ENCODE results near the gene RERE. TPM values are rescaled to one million over a fixed set of nuclear protein-coding genes. Genes with fewer than 3 reads are reported as not detected.

RERE gene
- total and polyA plus RNA-seq, 2 donors = 69.0 to 168 TPM

GRCh38 chr1:8359617-8360481, 457.6 kb downstream of the RERE start:
- no peaks in the 10 kb centered on the region for H3K4me1 ChIP-seq (ENCODE audit: insufficient read depth)
- no peak overlapping the region for H3K4me3 ChIP-seq (ENCODE audit: low read depth, low read length)
- no peak overlapping the region for H3K27ac ChIP-seq (ENCODE audit: low read depth)
- WGBS = 91% methylated on average over 44 of the region's 44 CpGs
- no peak for DNase-seq (ENCODE audit: extremely low spot score)
- peaks cover 12% of the 10 kb centered on the region for H3K36me3 ChIP-seq (ENCODE audit: insufficient read depth)

- Histone ChIP-seq H3K4me1 (ENCODE audit: insufficient read depth) (no peaks in the 10 kb centered on the region), H3K36me3 (ENCODE audit: insufficient read depth) (peaks cover 12% of the 10 kb centered on the region), H3K4me3 (ENCODE audit: low read depth, low read length) (no peak overlapping the region), H3K27ac (ENCODE audit: low read depth) (no peak overlapping the region)
- no peak for DNase-seq (ENCODE audit: extremely low spot score)
- WGBS = 90% methylated on average over 26 of the region's 26 CpGs
Observed at GRCh38 chr1:8358897-8359616, 458.4 kb downstream of the RERE start.

DNA sequence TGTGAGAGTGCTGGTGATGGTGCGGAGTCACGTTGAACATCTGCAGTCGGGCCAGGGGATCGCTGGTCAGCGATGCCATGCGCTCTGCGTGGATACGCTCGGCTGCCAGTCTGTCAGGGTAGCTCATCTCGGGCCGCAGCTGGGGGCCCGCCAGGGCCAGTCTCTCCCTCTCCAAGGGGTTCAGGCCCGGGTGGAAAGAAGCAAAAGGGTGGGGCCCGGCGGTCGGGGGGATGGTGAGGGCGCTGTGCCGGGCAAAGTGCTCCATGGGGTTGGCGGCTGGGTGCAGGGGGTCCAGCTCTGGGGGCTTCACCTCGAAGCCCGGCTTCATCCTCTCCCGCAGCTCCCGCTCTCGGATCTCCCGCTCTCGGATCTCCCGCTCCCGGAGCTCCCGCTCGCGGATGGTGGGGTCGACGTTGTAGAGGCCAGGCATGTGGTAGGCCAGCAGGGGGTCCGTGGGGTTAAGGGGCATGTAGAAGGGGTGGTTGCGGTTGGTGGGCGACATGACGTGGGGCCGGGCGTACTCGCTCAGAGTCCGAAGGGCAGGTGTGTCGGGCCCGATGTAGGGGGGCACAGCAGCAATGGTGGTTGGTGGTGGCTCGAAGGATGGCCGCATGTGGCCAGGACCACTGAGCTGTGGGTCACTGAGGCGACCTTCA, 459.1 kb downstream of the RERE start:
- H3K36me3 ChIP-seq (ENCODE audit: insufficient read depth) = peaks cover 12% of the 10 kb centered on the region
- H3K4me3 ChIP-seq (ENCODE audit: low read depth, low read length) = no peak overlapping the region
- no peak overlapping the region for H3K27ac ChIP-seq (ENCODE audit: low read depth)
- 94% methylated on average over 46 of the region's 46 CpGs for WGBS
- no peaks in the 10 kb centered on the region for H3K4me1 ChIP-seq (ENCODE audit: insufficient read depth)
- no peak for DNase-seq (ENCODE audit: extremely low spot score)

DNA sequence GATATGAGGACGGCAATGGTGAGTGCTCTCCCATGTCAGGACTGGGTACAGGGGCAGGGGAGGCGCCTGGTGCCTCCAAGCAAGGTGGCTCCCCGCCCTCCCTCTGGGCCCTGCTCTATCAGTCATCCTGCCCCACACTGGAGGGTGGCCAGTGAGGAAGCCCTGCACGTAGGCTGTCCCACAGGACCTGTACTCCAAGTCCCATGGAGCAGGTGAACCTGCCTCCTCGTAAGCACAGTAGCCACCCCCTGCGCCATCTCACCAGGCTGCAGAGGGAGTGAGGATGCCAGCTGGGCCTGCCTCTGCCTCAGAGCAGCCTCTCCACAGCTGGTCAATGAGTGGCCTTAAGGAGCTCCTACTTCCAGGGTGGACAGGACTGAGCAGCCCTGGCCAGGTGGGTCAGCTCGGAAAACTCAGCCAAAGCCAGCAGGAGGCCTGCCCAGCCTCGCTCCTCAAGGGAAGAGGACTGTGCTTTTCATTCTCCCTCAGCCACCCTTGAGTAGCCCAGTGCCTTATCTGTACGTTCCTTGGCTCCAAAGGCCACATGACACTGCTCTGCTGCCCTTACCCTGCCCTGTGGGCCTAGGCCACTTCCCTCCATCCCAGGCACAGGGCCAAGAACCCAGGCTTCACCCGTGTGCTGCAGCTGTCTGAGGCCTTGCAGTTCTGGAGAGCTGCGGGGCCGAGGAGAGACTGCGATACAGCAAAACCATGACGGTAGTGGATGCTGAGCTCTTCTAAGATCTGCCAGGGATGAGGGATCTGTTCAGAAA, 459.9 kb downstream of the RERE start:
- H3K36me3 ChIP-seq (ENCODE audit: insufficient read depth) = peaks cover 12% of the 10 kb centered on the region
- 77% methylated on average over 14 of the region's 14 CpGs for WGBS
- H3K27ac ChIP-seq (ENCODE audit: low read depth) = no peak overlapping the region
- no peak for DNase-seq (ENCODE audit: extremely low spot score)
- H3K4me1 ChIP-seq (ENCODE audit: insufficient read depth) = no peaks in the 10 kb centered on the region
- H3K4me3 ChIP-seq (ENCODE audit: low read depth, low read length) = no peak overlapping the region

GRCh38 chr1:8356256-8357209, 460.9 kb downstream of the RERE start:
- H3K4me3 ChIP-seq (ENCODE audit: low read depth, low read length) = no peak overlapping the region
- DNase-seq (ENCODE audit: extremely low spot score) = no peak
- WGBS = 92% methylated on average over 27 of the region's 27 CpGs
- peaks cover 12% of the 10 kb centered on the region for H3K36me3 ChIP-seq (ENCODE audit: insufficient read depth)
- no peaks in the 10 kb centered on the region for H3K4me1 ChIP-seq (ENCODE audit: insufficient read depth)
- no peak overlapping the region for H3K27ac ChIP-seq (ENCODE audit: low read depth)

DNA sequence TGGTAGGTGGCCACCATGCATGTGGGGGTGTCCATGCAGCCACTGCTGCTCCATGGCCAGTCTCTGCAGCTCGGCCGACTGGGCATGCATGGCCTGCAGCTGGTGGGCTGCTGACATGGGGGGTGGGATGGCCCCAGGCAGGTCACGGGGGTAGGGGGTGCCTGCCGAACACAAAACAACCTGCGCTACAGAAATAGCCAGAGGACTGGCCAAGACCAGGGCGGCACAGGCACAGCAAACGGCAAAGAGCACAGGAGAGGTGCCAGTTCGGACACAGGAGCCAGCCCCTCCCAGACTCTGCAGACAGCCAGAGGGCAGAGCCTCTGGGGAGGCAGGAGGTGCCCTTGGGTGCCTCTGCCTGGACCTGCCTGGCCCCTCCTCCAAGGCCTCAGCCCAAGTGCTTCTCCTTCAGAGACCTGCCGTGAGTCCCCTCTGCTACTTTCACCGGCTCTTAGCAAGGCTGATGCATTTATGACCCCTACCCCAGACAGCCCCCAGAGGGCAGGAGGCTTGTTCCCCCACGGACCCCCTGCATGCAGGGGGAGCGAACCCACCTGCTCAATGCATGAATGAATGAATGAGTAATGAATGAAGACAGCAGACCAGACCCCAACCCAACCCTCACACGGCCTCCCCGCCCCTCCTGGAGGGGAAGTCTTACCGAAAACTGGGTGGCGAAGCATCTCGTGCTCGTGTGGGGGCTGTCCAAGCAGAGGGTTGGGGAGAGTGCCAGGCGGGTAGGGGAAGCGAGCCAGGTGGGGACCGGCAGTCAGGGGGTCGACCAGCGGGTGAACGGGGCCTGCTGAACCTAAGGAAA, 461.8 kb downstream of the RERE start:
- DNase-seq (ENCODE audit: extremely low spot score) = no peak

DNA sequence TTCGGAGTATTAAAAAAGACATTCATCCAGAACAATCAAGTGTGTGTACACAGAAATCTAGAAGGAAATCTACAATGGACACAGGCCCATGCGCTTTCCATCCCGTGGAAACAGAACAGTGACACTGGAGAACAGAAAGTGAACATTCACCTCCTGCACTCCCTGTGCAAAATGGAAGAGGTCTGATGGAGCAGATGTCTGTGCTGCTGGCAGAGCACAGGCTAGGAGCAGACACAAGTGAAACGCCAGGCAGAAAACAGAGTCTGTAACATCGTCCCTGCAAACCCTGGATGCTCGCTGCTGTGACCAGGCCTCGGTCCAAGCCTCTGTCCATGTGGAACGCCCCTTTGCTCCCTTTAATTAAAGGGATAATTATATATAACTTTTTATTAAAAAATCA, 463.4 kb downstream of the RERE start:
- no peak overlapping the region for H3K4me3 ChIP-seq (ENCODE audit: low read depth, low read length)
- no peak overlapping the region for H3K27ac ChIP-seq (ENCODE audit: low read depth)
- no peaks in the 10 kb centered on the region for H3K4me1 ChIP-seq (ENCODE audit: insufficient read depth)
- H3K36me3 ChIP-seq (ENCODE audit: insufficient read depth) = peaks cover 8% of the 10 kb centered on the region
- 75% methylated on average over 8 of the region's 8 CpGs for WGBS
- DNase-seq (ENCODE audit: extremely low spot score) = no peak

More for the DNA sequence above, 461.8 kb downstream of the RERE start:
- Histone ChIP-seq H3K4me3 (ENCODE audit: low read depth, low read length) (no peak overlapping the region), H3K4me1 (ENCODE audit: insufficient read depth) (no peaks in the 10 kb centered on the region), H3K27ac (ENCODE audit: low read depth) (no peak overlapping the region), H3K36me3 (ENCODE audit: insufficient read depth) (peaks cover 8% of the 10 kb centered on the region)
- WGBS = 88% methylated on average over 24 of the region's 24 CpGs

DNA sequence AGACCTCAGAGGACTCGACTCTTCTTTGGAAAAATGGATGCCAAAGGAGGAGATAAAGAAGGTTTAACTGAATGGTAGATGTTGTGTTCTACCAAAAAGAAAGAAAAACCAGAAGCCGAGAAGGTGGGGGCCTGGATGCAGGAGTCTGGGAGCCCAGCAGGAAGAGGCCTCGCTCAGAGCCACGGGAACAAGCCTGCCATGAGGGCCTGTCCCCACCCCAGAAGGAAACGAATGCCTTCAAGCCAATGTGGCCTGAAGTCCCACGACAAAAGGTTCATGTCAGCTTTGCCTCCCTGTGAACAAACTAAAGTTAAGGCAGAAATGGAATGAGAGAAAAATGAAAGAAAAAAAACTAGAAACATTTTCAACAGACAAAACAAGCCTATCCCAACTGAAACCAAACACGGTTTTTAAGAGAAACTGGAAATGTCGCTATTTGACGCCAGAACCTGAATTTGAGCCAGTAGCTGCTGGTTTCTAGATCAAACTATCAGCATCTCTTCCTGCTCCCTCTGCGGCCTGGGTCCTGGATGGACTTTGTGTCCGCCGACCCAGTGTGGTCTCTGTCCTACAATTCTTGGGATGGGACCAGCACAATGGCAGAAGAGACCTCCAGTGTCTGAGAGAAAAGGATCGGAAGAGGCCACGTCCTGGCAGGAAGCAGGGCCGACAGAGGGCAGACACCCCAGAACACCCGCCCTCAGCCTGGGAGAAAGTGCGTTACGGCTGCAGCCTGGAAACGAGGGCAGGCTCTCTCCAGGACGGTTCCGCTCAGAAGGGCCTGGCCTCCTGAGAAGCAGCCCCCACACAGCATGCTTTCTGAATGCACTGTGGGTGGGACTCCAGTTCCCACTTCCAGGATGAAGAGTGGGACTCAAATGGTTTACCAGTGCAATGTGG, 464.3 kb downstream of the RERE start:
- H3K4me1 ChIP-seq (ENCODE audit: insufficient read depth) = no peaks in the 10 kb centered on the region
- DNase-seq (ENCODE audit: extremely low spot score) = no peak
- H3K27ac ChIP-seq (ENCODE audit: low read depth) = no peak overlapping the region
- WGBS = 58% methylated on average over 21 of the region's 21 CpGs
- H3K4me3 ChIP-seq (ENCODE audit: low read depth, low read length) = no peak overlapping the region
- H3K36me3 ChIP-seq (ENCODE audit: insufficient read depth) = peaks cover 8% of the 10 kb centered on the region

GRCh38 chr1:8352471-8352845, 465.0 kb downstream of the RERE start:
- no peak for DNase-seq (ENCODE audit: extremely low spot score)
- peaks cover 8% of the 10 kb centered on the region for H3K36me3 ChIP-seq (ENCODE audit: insufficient read depth)
- WGBS = 48% methylated on average over 15 of the region's 15 CpGs
- H3K4me3 ChIP-seq (ENCODE audit: low read depth, low read length) = no peak overlapping the region
- H3K27ac ChIP-seq (ENCODE audit: low read depth) = no peak overlapping the region
- no peaks in the 10 kb centered on the region for H3K4me1 ChIP-seq (ENCODE audit: insufficient read depth)

GRCh38 chr1:8351693-8352470, 465.6 kb downstream of the RERE start:
- no peak overlapping the region for H3K4me3 ChIP-seq (ENCODE audit: low read depth, low read length)
- no peak overlapping the region for H3K27ac ChIP-seq (ENCODE audit: low read depth)
- no peaks in the 10 kb centered on the region for H3K4me1 ChIP-seq (ENCODE audit: insufficient read depth)
- 63% methylated on average over 13 of the region's 13 CpGs for WGBS
- DNase-seq (ENCODE audit: extremely low spot score) = no peak
- peaks cover 8% of the 10 kb centered on the region for H3K36me3 ChIP-seq (ENCODE audit: insufficient read depth)
